Cerebellar cortex (tissue), 1 donor: ENCODE data around the gene KANSL2.
"Not testable (repeated sequence)": the region's sequence is repeated elsewhere in the genome, so short reads cannot be mapped to it uniquely, and the experiment has no call there.

Experiments used
- DNase-seq: peaks from one replicate; pipeline ENCODE4 v3.0.0-alpha.2; 2015; ENCODE audit warnings: low spot score

Gene KANSL2

DNA sequence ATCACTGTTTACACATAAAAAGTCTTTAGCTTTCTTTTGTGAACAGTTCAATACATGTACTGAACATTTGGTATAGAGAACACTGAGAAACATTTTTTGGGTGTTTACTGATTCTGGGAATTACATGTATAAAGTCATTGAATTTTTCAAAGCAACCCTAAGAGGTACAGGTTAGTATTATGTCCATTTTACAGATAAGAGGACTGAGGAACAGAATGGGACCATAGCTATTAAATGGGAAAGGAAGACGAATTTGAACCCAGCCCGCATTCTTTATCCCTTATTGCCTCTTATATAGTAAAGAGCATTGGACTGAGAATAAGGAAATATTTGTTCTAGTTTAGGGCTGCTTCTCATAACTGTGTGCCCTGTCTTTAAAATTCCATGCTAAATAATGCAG lies 889 bp upstream of the KANSL2 start:
- no peak for DNase-seq

DNA sequence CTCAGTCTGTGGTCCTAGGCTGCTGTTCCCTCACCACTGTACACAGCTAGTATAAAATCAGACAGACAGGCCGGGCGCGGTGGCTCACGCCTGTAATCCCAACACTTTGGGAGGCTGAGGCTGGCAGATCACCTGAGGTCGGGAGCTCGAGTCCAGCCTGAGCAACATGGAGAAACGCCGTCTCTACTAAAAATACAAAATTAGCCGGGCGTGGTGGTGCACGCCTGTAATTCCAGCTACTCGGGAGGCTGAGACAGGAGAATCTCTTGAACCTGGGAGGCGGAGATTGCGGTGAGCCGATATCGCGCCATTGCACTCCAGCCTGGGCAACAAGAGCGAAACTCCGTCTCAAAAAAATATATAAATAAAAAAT lies 481 bp upstream of the KANSL2 start:
- not testable (repeated sequence) for DNase-seq

DNA sequence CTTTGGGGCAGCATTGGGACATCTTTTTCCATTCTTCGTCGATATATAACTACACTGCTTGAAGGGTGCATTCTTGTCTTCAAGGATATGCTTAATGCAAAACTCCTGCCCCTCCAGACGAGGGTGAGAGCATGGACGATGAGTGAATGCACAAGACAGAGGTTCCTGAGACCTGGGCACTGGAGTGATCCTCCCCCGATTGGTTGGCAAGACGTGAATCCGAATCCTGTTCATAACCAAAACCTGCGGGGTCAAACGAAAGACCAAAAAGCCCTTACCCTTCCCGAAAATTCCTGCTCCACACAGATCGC lies 684 bp downstream of the KANSL2 start:
- no peak for DNase-seq

GRCh38 chr12:48680861-48681260 lies 1.2 kb downstream of the KANSL2 start:
- no peak for DNase-seq

- DNase-seq, result no peak
These were observed 3.4 kb downstream of the KANSL2 start for GRCh38 chr12:48678551-48679185.

- no peak for DNase-seq
These were observed 10.7 kb downstream of the KANSL2 start for GRCh38 chr12:48671231-48671856.

- DNase-seq, result no peak
These were observed 13.0 kb downstream of the KANSL2 start for GRCh38 chr12:48668996-48669395.

GRCh38 chr12:48659863-48660262 lies 22.2 kb downstream of the KANSL2 start:
- DNase-seq, result no peak

DNA sequence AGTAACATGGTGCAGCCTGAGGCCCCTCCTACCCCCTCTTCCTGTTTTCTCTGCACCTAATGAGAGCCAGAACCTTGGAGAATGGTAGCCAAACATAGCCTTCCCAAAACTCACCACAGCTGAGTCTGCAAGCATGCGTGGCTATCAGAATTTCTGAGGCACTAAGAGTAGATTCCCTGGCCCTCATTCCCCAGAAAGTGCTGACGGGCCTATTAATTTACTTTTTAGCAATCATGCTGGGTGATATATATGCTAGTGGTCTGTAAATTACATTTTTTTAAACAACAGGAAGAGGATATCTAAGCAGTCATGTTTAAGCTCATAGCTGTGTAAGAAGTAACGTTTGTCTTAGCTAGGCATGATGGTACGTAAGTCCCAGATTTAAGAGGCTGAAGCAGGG lies 30.4 kb downstream of the KANSL2 start:
- DNase-seq, result no peak

DNA sequence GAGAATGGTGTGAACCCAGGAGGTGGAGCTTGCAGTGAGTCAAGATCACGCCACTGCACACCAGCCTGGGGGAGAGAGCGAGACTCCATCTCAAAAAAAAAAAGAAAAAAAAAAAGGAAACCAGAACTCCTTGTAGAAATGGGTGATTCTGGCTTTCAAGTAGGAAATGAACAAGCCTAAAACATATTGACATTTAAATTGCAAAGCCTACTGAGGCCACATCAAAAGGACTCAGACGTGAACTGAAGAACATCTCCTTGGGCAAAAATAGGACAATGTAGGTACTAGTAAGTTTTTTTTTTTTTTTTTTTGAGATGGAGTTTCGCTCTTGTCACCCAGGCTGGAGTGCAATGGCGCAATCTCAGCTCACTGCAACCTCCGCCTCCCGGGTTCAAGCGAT lies 36.7 kb downstream of the KANSL2 start:
- not testable (repeated sequence) for DNase-seq

DNA sequence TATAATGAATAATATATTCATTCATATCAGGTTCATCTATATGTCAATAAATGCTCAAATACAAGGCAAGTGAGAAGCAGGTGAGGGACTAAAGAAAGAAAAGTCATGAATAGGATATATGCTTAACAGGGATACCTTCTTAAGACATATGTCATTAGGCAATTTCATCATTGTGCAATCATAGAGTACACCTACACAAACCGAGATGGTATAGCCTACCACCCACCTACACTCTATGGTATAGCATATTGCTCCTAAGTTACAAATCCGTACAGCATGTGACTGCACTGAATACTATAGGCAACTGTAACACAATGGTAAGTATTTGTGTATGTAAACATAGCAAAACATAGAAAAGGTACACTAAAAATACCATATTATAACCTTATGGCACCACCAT lies 39.0 kb downstream of the KANSL2 start:
- DNase-seq, result no peak

DNA sequence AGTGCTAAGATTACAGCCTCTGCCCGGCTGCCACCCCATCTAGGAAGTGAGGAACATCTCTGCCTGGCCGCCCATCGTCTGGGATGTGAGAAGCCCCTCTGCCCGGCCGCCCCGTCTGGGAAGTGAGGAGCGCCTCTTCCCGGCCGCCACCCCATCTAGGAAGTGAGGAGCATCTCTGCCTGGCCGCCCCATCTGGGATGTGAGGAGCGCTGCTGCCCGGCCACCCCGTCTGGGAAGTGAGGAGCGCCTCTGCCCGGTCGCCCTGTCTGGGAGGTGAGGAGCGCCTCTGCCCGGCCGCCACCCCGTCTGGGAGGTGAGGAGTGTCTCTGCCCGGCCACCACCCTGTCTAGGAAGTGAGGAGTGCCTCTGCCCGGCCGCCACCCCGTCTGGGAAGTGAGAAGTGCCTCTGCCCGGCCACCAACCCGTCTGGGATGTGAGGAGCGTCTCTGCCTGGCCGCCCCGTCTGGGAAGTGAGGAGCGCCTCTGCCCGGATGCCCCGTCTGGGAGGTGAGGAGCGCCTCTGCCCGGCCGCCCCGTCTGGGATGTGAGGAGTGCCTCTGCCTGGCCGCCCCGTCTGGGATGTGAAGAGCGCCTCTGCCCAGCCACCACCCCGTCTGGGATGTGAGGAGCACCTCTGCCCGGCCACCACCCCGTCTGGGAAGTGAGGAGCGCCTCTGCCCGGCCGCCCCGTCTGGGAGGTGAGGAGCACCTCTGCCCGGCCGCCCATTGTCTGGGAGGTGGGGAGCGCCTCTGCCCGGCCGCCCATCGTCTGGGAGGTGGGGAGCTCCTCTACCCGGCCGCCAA lies 40.1 kb downstream of the KANSL2 start:
- not testable (repeated sequence) for DNase-seq

GRCh38 chr12:48640854-48641253 lies 41.2 kb downstream of the KANSL2 start:
- no peak for DNase-seq

DNA sequence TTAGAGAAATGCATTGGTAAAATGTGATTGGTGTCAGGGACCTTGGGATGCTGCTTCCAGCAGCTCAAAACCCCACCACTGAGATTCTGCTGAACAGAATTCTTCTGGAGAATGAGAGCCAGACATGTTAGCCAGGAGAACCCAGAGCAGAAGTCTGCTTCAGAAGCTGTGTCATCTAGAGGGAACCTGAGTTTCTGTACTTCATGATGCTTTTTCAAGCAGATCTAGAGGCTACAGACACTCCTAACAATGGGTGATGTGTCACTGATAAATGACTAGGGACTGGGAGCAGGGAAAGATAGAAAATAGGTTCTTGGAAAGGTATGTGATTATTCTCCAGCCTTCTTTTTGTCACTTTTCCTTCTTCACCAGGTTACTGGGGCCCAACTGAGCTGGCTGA lies 41.6 kb downstream of the KANSL2 start:
- no peak for DNase-seq

GRCh38 chr12:48631071-48631470 lies 51.0 kb downstream of the KANSL2 start:
- DNase-seq, result no peak

- DNase-seq, result no peak
These were observed 51.7 kb downstream of the KANSL2 start for GRCh38 chr12:48630346-48630745.

DNA sequence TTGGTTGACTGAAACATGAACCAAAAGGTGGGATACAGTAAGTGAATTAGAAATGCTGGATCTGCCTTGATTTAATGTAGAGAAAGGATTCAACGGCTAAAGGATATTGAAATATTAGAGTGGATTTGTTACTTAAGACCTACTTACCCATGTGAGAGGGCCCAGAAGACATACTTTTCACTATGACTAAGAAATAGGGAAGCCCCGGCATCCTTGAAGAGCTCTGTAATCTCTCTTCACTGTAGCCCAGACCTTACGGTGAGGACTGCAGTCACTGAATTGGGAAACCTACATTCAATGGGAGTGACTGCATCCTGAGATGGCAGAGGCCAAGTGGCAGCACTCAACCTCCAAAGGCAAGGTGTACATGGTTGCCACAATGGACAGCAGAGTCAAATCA lies 52.5 kb downstream of the KANSL2 start:
- DNase-seq, result no peak

- no peak for DNase-seq
These were observed 54.5 kb downstream of the KANSL2 start for GRCh38 chr12:48627556-48627955.

GRCh38 chr12:48622997-48623396 lies 59.0 kb downstream of the KANSL2 start:
- not testable (repeated sequence) for DNase-seq

- peak; percentile 84 for DNase-seq
These were observed 63.5 kb downstream of the KANSL2 start for GRCh38 chr12:48618541-48618940.

- no peak for DNase-seq
These were observed 66.4 kb downstream of the KANSL2 start for GRCh38 chr12:48615681-48616080.

GRCh38 chr12:48613321-48613720 lies 68.7 kb downstream of the KANSL2 start:
- DNase-seq, result no peak
